ENCODE measurements around the gene ERI3. TPM values are rescaled to one million over a fixed set of nuclear protein-coding genes. Genes with fewer than 3 reads are reported as not detected.

ERI3 gene
- total and polyA plus RNA-seq, 9 of the 15 experiments (the other 6 are each of a cell fraction or from before 2014, with no cell fraction given): 47.8 to 93.4 (median 67.2) TPM

- TF ChIP-seq, protein P1, sequence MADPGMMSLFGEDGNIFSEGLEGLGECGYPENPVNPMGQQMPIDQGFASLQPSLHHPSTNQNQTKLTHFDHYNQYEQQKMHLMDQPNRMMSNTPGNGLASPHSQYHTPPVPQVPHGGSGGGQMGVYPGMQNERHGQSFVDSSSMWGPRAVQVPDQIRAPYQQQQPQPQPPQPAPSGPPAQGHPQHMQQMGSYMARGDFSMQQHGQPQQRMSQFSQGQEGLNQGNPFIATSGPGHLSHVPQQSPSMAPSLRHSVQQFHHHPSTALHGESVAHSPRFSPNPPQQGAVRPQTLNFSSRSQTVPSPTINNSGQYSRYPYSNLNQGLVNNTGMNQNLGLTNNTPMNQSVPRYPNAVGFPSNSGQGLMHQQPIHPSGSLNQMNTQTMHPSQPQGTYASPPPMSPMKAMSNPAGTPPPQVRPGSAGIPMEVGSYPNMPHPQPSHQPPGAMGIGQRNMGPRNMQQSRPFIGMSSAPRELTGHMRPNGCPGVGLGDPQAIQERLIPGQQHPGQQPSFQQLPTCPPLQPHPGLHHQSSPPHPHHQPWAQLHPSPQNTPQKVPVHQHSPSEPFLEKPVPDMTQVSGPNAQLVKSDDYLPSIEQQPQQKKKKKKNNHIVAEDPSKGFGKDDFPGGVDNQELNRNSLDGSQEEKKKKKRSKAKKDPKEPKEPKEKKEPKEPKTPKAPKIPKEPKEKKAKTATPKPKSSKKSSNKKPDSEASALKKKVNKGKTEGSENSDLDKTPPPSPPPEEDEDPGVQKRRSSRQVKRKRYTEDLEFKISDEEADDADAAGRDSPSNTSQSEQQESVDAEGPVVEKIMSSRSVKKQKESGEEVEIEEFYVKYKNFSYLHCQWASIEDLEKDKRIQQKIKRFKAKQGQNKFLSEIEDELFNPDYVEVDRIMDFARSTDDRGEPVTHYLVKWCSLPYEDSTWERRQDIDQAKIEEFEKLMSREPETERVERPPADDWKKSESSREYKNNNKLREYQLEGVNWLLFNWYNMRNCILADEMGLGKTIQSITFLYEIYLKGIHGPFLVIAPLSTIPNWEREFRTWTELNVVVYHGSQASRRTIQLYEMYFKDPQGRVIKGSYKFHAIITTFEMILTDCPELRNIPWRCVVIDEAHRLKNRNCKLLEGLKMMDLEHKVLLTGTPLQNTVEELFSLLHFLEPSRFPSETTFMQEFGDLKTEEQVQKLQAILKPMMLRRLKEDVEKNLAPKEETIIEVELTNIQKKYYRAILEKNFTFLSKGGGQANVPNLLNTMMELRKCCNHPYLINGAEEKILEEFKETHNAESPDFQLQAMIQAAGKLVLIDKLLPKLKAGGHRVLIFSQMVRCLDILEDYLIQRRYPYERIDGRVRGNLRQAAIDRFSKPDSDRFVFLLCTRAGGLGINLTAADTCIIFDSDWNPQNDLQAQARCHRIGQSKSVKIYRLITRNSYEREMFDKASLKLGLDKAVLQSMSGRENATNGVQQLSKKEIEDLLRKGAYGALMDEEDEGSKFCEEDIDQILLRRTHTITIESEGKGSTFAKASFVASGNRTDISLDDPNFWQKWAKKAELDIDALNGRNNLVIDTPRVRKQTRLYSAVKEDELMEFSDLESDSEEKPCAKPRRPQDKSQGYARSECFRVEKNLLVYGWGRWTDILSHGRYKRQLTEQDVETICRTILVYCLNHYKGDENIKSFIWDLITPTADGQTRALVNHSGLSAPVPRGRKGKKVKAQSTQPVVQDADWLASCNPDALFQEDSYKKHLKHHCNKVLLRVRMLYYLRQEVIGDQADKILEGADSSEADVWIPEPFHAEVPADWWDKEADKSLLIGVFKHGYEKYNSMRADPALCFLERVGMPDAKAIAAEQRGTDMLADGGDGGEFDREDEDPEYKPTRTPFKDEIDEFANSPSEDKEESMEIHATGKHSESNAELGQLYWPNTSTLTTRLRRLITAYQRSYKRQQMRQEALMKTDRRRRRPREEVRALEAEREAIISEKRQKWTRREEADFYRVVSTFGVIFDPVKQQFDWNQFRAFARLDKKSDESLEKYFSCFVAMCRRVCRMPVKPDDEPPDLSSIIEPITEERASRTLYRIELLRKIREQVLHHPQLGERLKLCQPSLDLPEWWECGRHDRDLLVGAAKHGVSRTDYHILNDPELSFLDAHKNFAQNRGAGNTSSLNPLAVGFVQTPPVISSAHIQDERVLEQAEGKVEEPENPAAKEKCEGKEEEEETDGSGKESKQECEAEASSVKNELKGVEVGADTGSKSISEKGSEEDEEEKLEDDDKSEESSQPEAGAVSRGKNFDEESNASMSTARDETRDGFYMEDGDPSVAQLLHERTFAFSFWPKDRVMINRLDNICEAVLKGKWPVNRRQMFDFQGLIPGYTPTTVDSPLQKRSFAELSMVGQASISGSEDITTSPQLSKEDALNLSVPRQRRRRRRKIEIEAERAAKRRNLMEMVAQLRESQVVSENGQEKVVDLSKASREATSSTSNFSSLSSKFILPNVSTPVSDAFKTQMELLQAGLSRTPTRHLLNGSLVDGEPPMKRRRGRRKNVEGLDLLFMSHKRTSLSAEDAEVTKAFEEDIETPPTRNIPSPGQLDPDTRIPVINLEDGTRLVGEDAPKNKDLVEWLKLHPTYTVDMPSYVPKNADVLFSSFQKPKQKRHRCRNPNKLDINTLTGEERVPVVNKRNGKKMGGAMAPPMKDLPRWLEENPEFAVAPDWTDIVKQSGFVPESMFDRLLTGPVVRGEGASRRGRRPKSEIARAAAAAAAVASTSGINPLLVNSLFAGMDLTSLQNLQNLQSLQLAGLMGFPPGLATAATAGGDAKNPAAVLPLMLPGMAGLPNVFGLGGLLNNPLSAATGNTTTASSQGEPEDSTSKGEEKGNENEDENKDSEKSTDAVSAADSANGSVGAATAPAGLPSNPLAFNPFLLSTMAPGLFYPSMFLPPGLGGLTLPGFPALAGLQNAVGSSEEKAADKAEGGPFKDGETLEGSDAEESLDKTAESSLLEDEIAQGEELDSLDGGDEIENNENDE (IDR thresholded peaks at IDR 0.05; ENCODE audit: low read depth, low read length): no peak
- TF ChIP-seq ZNF165 (CRISPR knock-in tag; IDR thresholded peaks at IDR 0.05; ENCODE audit: borderline replicate concordance) (no peak), NR2F6 (CRISPR knock-in tag; IDR thresholded peaks at IDR 0.05) (no peak), BHLHE40 (IDR thresholded peaks at IDR 0.05; ENCODE audit: low read length) (peak; percentile 96), TRIM25 (IDR thresholded peaks at IDR 0.05; ENCODE audit: borderline replicate concordance) (no peak), SRSF9 (IDR thresholded peaks at IDR 0.05; ENCODE audit: borderline replicate concordance, low read depth, low read length) (no peak), HDGF (IDR thresholded peaks at IDR 0.05) (no peak), NFIX (CRISPR knock-in tag; IDR thresholded peaks at IDR 0.05; ENCODE audit: low read depth) (no peak), HNRNPUL1 (IDR thresholded peaks at IDR 0.05; ENCODE audit: low read length) (no peak), POLR3A (IDR thresholded peaks at IDR 0.05; ENCODE audit: borderline replicate concordance, extremely low read depth, insufficient read depth, insufficient read length) (no peak), SIRT6 (IDR thresholded peaks at IDR 0.05; ENCODE audit: low read depth, low read length) (no peak), PTTG1 (tag; IDR thresholded peaks at IDR 0.05; ENCODE audit: low read depth) (no peak), SMAD3 (CRISPR knock-in tag; conservative IDR thresholded peaks at IDR 0.05) (peak; percentile 71; the same call in 1 of the 2 replicates), BCOR (IDR thresholded peaks at IDR 0.05) (peak; percentile 78), TRIM28 (IDR thresholded peaks at IDR 0.05) (0 out of 2 replicates have a peak, but pooled peaks have one; percentile 36), HDAC6 (IDR thresholded peaks at IDR 0.05; ENCODE audit: low read depth, low read length) (no peak)
Observed at GRCh38 chr1:44290250-44291094, 64.6 kb downstream of the ERI3 start (continued).
